SU-DHL-6 (cell line): ENCODE results near the gene ACOT6.

Experiments used
- H2AFZ ChIP-seq: fragments of 200-600 bp; sonication (generic); 2 replicates; pipeline ENCODE4 v1.6.1; 2014; ENCODE audit warnings: low read depth, mild to moderate bottlenecking, moderate library complexity, mixed read lengths, antibody characterized with exemption, low read length; ENCODE audit not compliant: severe bottlenecking
- H3F3A ChIP-seq: fragments of 200-600 bp; shearing (Covaris generic); 2 replicates; pipeline ENCODE4 v1.6.0; 2016; ENCODE audit warnings: antibody characterized with exemption, mild to moderate bottlenecking; ENCODE audit not compliant: insufficient read depth
- H3K27ac ChIP-seq: fragments of 200-600 bp; sonication (generic); 2 replicates; pipeline ENCODE4 v1.5.1; 2016; ENCODE audit warnings: low read depth, mild to moderate bottlenecking, low read length, moderate library complexity, mixed read lengths
- H3K27me3 ChIP-seq: fragments of 200-600 bp; sonication (generic), shearing (Covaris generic); 2 replicates; pipeline ENCODE4 v1.6.0; 2014; ENCODE audit warnings: mild to moderate bottlenecking, low read length
- H3K36me3 ChIP-seq: fragments of 200-600 bp; sonication (generic); 2 replicates; pipeline ENCODE4 v1.6.1; 2014; ENCODE audit warnings: mild to moderate bottlenecking, low read length, mixed read lengths
- H3K4me2 ChIP-seq: fragments of 300-600, 200-600 bp; shearing (Covaris generic), sonication (generic); 2 replicates; pipeline ENCODE4 v1.6.0; 2014; ENCODE audit warnings: low read length, low read depth, mild to moderate bottlenecking; ENCODE audit not compliant: poor library complexity, severe bottlenecking
- H3K4me3 ChIP-seq: fragments of 200-600 bp; sonication (generic); 2 replicates; pipeline ENCODE4 v1.5.1; 2014; ENCODE audit warnings: antibody characterized with exemption, low read length, mild to moderate bottlenecking, mixed read lengths; ENCODE audit not compliant: insufficient read depth, poor library complexity, severe bottlenecking
- H3K79me2 ChIP-seq: fragments of 200-600 bp; sonication (generic); 2 replicates; pipeline ENCODE4 v1.6.1; 2014; ENCODE audit warnings: mild to moderate bottlenecking, low read length, moderate library complexity; ENCODE audit not compliant: insufficient read depth
- H3K9ac ChIP-seq: fragments of 200-600 bp; sonication (generic); 2 replicates; pipeline ENCODE4 v1.7.0; 2014; ENCODE audit warnings: mild to moderate bottlenecking, low read length
- H3K9me2 ChIP-seq: fragments of 200-600 bp; sonication (generic); replicated peaks from 2 replicates; pipeline ENCODE4 v1.6.1; 2014; ENCODE audit warnings: low read length; ENCODE audit not compliant: insufficient read depth
- H3K9me3 ChIP-seq: fragments of 200-600 bp; sonication (generic); 2 replicates; pipeline ENCODE4 v1.6.1; 2014; ENCODE audit warnings: low read length, mixed read lengths; ENCODE audit not compliant: insufficient read depth
- H4K20me1 ChIP-seq: fragments of 200-600 bp; sonication (generic); 2 replicates; pipeline ENCODE4 v1.6.1; 2014; ENCODE audit warnings: low read depth, mild to moderate bottlenecking, antibody characterized with exemption, low read length, moderate library complexity, mixed read lengths
- EZH2phosphoT487 ChIP-seq: fragments of 200-600 bp; sonication (generic), shearing (Covaris generic); conservative IDR thresholded peaks from 2 replicates; pipeline ENCODE4 v1.6.1; 2018; ENCODE audit warnings: mild to moderate bottlenecking, antibody characterized with exemption, low read length, moderate library complexity, mixed read lengths
- TF ChIP-seq, protein P1 (sequence below): fragments of 200-600 bp; sonication (generic); IDR thresholded peaks from one replicate; pipeline ENCODE4 v1.5.1; 2017; ENCODE audit warnings: antibody characterized with exemption, mild to moderate bottlenecking, low read length, moderate library complexity; ENCODE audit not compliant: insufficient read depth, poor library complexity, severe bottlenecking

The ACOT6 gene

DNA sequence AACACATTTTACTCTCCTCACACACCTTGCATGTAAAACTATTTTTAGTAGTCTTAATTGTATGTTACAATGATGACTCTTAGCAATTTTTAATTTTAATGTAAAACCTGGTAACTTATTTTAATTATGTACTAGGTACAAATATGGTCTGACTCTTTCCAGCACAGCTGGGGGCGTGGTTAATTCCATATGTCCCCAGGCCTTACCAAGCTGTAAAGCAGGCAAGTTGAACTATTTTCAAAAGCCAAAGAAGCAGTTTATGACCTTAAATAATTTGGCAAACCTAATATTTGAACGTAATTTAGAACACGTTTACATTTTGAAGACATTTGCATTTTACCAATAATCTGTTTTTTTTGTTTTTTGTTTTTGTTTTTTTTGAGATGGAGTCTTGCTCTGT, 9.3 kb upstream of the ACOT6 start:
- Histone ChIP-seq H3K36me3 (no peaks in the 10 kb centered on the region), H3K9ac (no peak overlapping the region), H3K9me3 (no peaks in the 10 kb centered on the region), H3K27ac (no peak overlapping the region), H3K27me3 (no peaks in the 10 kb centered on the region), H4K20me1 (no peaks in the 10 kb centered on the region), H3K4me3 (no peak overlapping the region), H3K9me2 (no peaks in the 10 kb centered on the region), H3F3A (no peaks in the 10 kb centered on the region), H3K4me2 (no peak overlapping the region), H3K79me2 (no peaks in the 10 kb centered on the region), H2AFZ (no peak overlapping the region)
- TF ChIP-seq, protein P1, sequence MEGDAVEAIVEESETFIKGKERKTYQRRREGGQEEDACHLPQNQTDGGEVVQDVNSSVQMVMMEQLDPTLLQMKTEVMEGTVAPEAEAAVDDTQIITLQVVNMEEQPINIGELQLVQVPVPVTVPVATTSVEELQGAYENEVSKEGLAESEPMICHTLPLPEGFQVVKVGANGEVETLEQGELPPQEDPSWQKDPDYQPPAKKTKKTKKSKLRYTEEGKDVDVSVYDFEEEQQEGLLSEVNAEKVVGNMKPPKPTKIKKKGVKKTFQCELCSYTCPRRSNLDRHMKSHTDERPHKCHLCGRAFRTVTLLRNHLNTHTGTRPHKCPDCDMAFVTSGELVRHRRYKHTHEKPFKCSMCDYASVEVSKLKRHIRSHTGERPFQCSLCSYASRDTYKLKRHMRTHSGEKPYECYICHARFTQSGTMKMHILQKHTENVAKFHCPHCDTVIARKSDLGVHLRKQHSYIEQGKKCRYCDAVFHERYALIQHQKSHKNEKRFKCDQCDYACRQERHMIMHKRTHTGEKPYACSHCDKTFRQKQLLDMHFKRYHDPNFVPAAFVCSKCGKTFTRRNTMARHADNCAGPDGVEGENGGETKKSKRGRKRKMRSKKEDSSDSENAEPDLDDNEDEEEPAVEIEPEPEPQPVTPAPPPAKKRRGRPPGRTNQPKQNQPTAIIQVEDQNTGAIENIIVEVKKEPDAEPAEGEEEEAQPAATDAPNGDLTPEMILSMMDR: no peak
- TF ChIP-seq EZH2phosphoT487: no peak

- Histone ChIP-seq H3K79me2 (no peaks in the 10 kb centered on the region), H3K4me2 (no peak overlapping the region), H3K9me3 (no peaks in the 10 kb centered on the region), H3K27me3 (no peaks in the 10 kb centered on the region), H4K20me1 (no peaks in the 10 kb centered on the region), H3F3A (no peaks in the 10 kb centered on the region), H3K9me2 (no peaks in the 10 kb centered on the region), H2AFZ (no peak overlapping the region), H3K4me3 (no peak overlapping the region), H3K27ac (no peak overlapping the region), H3K9ac (no peak overlapping the region), H3K36me3 (no peaks in the 10 kb centered on the region)
- no peak for TF ChIP-seq EZH2phosphoT487
- TF ChIP-seq, protein P1: no peak
Observed at GRCh38 chr14:73606271-73606670, 6.0 kb upstream of the ACOT6 start.

GRCh38 chr14:73607241-73607640, 5.1 kb upstream of the ACOT6 start:
- Histone ChIP-seq H3K9me3 (no peaks in the 10 kb centered on the region), H3K4me3 (no peak overlapping the region), H2AFZ (no peak overlapping the region), H3K36me3 (no peaks in the 10 kb centered on the region), H3K4me2 (no peak overlapping the region), H3K79me2 (no peaks in the 10 kb centered on the region), H3K27ac (no peak overlapping the region), H4K20me1 (no peaks in the 10 kb centered on the region), H3F3A (no peaks in the 10 kb centered on the region), H3K9me2 (no peaks in the 10 kb centered on the region), H3K9ac (no peak overlapping the region), H3K27me3 (no peaks in the 10 kb centered on the region)
- TF ChIP-seq EZH2phosphoT487: no peak
- TF ChIP-seq, protein P1: no peak
